ACC112 (cell line): ENCODE results near the gene PLXDC2.

Source experiments
- H2AFZ ChIP-seq: fragments of 200-600 bp; sonication (generic); one replicate; pipeline ENCODE4 v1.6.0; 2017; ENCODE audit warnings: antibody characterized with exemption, low read length; ENCODE audit not compliant: unreplicated experiment
- H3K27ac ChIP-seq: fragments of 200-600 bp; sonication (generic); 2 replicates; pipeline ENCODE4 v1.5.1; 2014; ENCODE audit warnings: low read depth, mild to moderate bottlenecking, antibody characterized with exemption, low read length, moderate library complexity
- H3K27me3 ChIP-seq: fragments of 200-600 bp; sonication (generic); 2 replicates; pipeline ENCODE4 v1.6.1; 2014; ENCODE audit warnings: mild to moderate bottlenecking, antibody characterized with exemption, low read length, moderate library complexity, mixed read lengths; ENCODE audit not compliant: insufficient read depth
- H3K36me3 ChIP-seq: fragments of 200-600 bp; sonication (generic); 2 replicates; pipeline ENCODE4 v1.6.1; 2016; ENCODE audit warnings: mild to moderate bottlenecking, antibody characterized with exemption, low read length, moderate library complexity, mixed read lengths; ENCODE audit not compliant: insufficient read depth
- H3K4me1 ChIP-seq: fragments of 200-600 bp; sonication (generic); one replicate; pipeline ENCODE4 v1.6.1; 2016; ENCODE audit warnings: low read length, mixed read lengths; ENCODE audit not compliant: insufficient read depth, unreplicated experiment, control insufficient read depth
- H3K4me3 ChIP-seq: fragments of 200-600 bp; sonication (generic); 2 replicates; pipeline ENCODE4 v1.5.1; 2014; ENCODE audit warnings: mild to moderate bottlenecking, low read depth, low read length
- H3K79me2 ChIP-seq: fragments of 200-600 bp; sonication (generic); one replicate; pipeline ENCODE4 v1.6.0; 2016; ENCODE audit warnings: low read length; ENCODE audit not compliant: control insufficient read depth, unreplicated experiment, insufficient read depth

Gene PLXDC2

DNA sequence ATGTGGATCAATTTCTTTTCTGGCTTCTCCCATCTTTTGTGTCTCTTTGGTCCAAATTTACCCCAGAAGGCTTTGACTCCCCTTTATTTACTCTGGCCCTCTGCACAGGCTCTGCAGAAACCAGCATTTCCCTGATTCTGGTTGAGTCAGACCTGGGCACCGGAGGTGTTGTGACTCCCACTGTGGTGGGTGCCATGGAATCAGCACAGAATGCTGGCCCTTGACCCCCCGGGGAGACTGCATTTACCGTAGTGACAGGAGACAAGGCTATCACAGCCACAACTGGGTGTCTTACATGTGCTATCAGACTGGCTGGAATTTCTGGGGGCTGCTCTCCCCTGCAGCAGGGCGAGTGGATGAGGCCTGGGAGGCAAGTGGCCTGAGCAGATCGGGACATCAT lies 37.6 kb downstream of the PLXDC2 start:
- Histone ChIP-seq H3K4me3 (no peak overlapping the region), H3K27ac (no peak overlapping the region), H2AFZ (no peak overlapping the region), H3K4me1 (no peaks in the 10 kb centered on the region), H3K27me3 (no peaks in the 10 kb centered on the region), H3K79me2 (no peaks in the 10 kb centered on the region), H3K36me3 (no peaks in the 10 kb centered on the region)

DNA sequence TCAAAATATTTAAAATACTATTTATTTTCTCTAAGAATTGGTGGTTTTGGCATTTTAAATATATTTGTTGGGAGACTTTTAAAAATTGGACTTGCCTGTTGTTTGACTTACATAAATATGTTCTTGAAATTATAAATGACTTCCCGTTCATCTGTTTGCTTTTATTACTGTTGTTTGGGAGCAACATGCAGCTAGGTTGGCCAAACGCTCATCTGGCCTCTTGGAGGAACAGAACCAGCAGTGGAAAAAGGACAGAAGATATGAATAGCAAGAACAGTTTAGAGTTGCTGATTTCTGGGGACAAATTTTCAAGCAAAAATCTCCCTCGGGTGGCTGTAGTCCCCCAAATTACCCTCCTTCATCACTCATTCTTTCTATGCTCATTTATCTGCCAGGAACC lies 41.6 kb downstream of the PLXDC2 start:
- no peaks in the 10 kb centered on the region for H3K27me3 ChIP-seq
- H3K4me1 ChIP-seq, result no peaks in the 10 kb centered on the region
- no peak overlapping the region for H2AFZ ChIP-seq
- no peak overlapping the region for H3K27ac ChIP-seq
- no peaks in the 10 kb centered on the region for H3K36me3 ChIP-seq
- H3K79me2 ChIP-seq, result no peaks in the 10 kb centered on the region
- H3K4me3 ChIP-seq, result no peak overlapping the region

DNA sequence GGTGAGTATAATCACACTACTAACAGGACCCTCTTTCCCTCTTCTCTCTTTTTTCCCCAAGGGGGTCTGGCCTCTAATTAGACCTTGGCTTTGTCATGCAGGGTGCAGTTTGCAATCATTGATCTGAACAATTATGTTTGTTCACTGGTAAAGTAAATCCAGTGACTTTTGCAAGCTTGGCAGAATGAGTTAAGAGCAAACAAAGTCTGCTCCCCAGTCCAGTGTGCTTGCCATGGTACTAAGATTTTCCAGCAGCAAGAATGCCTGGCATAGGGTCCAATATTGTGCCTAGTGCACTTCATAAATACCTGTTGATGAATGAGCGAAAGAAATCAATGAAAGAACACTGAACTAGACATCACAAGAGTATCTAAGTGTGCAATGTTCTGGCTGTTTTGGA lies 43.9 kb downstream of the PLXDC2 start:
- Histone ChIP-seq H2AFZ (no peak overlapping the region), H3K27ac (no peak overlapping the region), H3K4me3 (no peak overlapping the region), H3K27me3 (no peaks in the 10 kb centered on the region), H3K79me2 (no peaks in the 10 kb centered on the region), H3K36me3 (no peaks in the 10 kb centered on the region), H3K4me1 (no peaks in the 10 kb centered on the region)

- Histone ChIP-seq H3K79me2 (no peaks in the 10 kb centered on the region), H3K27me3 (no peaks in the 10 kb centered on the region), H3K4me1 (no peaks in the 10 kb centered on the region), H3K4me3 (no peak overlapping the region), H2AFZ (no peak overlapping the region), H3K27ac (no peak overlapping the region), H3K36me3 (no peaks in the 10 kb centered on the region)
Observed at GRCh38 chr10:19862811-19863515, 46.7 kb downstream of the PLXDC2 start.

- H3K4me1 ChIP-seq, result no peaks in the 10 kb centered on the region
- no peak overlapping the region for H3K27ac ChIP-seq
- H3K36me3 ChIP-seq, result no peaks in the 10 kb centered on the region
- no peak overlapping the region for H2AFZ ChIP-seq
- no peaks in the 10 kb centered on the region for H3K79me2 ChIP-seq
- H3K4me3 ChIP-seq, result no peak overlapping the region
- no peaks in the 10 kb centered on the region for H3K27me3 ChIP-seq
Observed at GRCh38 chr10:19865676-19866075, 49.4 kb downstream of the PLXDC2 start.

DNA sequence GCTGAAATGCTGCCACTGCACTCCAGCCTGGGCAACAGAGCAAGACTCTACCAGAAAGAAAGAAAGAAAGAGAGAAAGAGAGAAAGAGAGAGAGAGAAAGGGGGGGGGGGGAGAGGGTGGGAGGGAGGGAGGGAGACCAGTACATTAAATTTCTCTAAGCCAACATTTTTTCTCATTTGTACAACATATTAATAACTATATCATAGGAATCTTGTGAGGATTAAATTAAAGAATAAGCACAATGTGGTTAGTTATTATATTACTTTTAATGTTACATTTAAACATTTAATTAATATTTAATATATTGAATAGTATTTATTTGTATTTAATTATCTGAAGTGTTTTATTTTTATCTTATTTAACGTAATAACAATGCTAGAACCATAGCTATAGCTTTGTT lies 53.1 kb downstream of the PLXDC2 start:
- Histone ChIP-seq H2AFZ (no peak overlapping the region), H3K27me3 (no peaks in the 10 kb centered on the region), H3K4me1 (no peaks in the 10 kb centered on the region), H3K4me3 (no peak overlapping the region), H3K36me3 (no peaks in the 10 kb centered on the region), H3K79me2 (no peaks in the 10 kb centered on the region), H3K27ac (no peak overlapping the region)

- no peak overlapping the region for H2AFZ ChIP-seq
- H3K27me3 ChIP-seq, result no peaks in the 10 kb centered on the region
- no peak overlapping the region for H3K27ac ChIP-seq
- H3K36me3 ChIP-seq, result no peaks in the 10 kb centered on the region
- no peaks in the 10 kb centered on the region for H3K4me1 ChIP-seq
- no peak overlapping the region for H3K4me3 ChIP-seq
- H3K79me2 ChIP-seq, result no peaks in the 10 kb centered on the region
Observed at GRCh38 chr10:19872504-19873271, 56.5 kb downstream of the PLXDC2 start.

GRCh38 chr10:19874190-19874589 lies 58.0 kb downstream of the PLXDC2 start:
- no peaks in the 10 kb centered on the region for H3K36me3 ChIP-seq
- no peaks in the 10 kb centered on the region for H3K27me3 ChIP-seq
- H3K79me2 ChIP-seq, result no peaks in the 10 kb centered on the region
- no peak overlapping the region for H3K4me3 ChIP-seq
- no peaks in the 10 kb centered on the region for H3K4me1 ChIP-seq
- H2AFZ ChIP-seq, result no peak overlapping the region
- no peak overlapping the region for H3K27ac ChIP-seq

DNA sequence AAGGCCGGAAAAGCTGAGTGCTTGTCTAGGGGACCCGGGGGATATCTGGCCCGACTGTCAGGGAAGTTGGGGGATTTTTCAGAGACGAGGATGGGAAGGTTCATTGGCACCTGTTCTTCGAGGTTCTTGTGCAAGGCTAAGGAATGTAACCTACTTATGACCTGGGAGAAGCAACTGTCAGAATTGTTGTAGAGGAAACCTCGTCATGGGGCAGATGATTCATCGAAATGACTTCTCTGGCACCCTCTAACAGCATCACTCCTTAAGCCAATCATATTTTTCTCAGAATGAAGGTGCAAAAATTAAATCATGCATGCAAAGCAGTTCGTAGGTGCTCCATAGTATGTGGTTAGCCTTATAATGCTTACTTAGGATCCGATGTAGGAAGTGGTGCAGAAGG lies 58.6 kb downstream of the PLXDC2 start:
- H3K79me2 ChIP-seq, result no peaks in the 10 kb centered on the region
- H3K4me3 ChIP-seq, result no peak overlapping the region
- no peak overlapping the region for H2AFZ ChIP-seq
- H3K27me3 ChIP-seq, result no peaks in the 10 kb centered on the region
- H3K4me1 ChIP-seq, result no peaks in the 10 kb centered on the region
- no peaks in the 10 kb centered on the region for H3K36me3 ChIP-seq
- no peak overlapping the region for H3K27ac ChIP-seq

- Histone ChIP-seq H3K27me3 (no peaks in the 10 kb centered on the region), H2AFZ (no peak overlapping the region), H3K36me3 (no peaks in the 10 kb centered on the region), H3K27ac (no peak overlapping the region), H3K4me1 (no peaks in the 10 kb centered on the region), H3K4me3 (no peak overlapping the region), H3K79me2 (no peaks in the 10 kb centered on the region)
Observed at GRCh38 chr10:19876570-19876969, 60.3 kb downstream of the PLXDC2 start.
